Fibroblast of mammary gland (primary cell): ENCODE results near the gene TNNI2.

Experiments
- DNase-seq: peaks from one replicate; pipeline ENCODE4 v3.0.0-alpha.2; 2010; ENCODE audit warnings: low read depth
- H3K4me3 ChIP-seq: 2 replicates; pipeline ENCODE4 v1.5.1; 2011; ENCODE audit warnings: low read depth, mild to moderate bottlenecking, low read length, moderate library complexity; ENCODE audit not compliant: control insufficient read depth
- TF ChIP-seq, protein P1 (sequence below): conservative IDR thresholded peaks from 2 replicates; pipeline ENCODE4 v1.5.1; 2011; ENCODE audit warnings: low read depth, low read length, inconsistent platforms; ENCODE audit not compliant: control insufficient read depth, insufficient read depth

TNNI2 gene

DNA sequence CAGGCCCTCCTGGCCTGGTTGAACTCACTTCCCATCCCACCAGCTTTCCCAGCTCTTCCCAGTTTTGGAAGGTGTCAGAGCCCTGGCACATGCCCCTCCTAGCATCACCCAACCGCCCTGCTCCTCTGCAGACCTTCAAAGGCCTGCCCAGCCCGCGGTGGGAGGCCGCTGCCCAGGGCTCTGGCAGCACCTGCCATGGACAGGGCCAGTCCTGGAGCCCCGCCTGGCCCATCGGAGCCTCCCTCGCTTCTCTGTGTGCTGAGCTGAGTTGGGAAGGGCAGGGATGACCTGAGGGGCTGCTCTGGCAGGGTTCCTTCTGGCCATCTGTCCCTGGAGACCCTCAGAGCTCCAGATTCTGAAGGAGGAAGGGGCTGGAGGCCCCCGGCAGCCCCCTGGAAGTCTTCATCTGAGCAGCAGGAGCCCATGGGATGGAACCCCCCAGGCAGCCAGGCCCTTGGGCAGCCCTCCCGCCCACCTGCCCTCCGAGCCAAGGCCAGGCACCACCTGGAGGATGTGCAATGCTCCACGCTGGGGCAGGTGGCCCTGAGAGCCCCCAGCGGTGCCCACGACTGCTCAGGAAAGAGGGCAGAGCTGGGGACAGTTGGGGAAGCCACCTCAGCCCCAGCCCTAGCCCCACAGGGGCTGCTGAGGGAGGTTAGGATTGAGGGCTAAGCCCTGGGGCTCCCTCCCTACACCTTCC, 17.7 kb downstream of the TNNI2 start:
- TF ChIP-seq, protein P1, sequence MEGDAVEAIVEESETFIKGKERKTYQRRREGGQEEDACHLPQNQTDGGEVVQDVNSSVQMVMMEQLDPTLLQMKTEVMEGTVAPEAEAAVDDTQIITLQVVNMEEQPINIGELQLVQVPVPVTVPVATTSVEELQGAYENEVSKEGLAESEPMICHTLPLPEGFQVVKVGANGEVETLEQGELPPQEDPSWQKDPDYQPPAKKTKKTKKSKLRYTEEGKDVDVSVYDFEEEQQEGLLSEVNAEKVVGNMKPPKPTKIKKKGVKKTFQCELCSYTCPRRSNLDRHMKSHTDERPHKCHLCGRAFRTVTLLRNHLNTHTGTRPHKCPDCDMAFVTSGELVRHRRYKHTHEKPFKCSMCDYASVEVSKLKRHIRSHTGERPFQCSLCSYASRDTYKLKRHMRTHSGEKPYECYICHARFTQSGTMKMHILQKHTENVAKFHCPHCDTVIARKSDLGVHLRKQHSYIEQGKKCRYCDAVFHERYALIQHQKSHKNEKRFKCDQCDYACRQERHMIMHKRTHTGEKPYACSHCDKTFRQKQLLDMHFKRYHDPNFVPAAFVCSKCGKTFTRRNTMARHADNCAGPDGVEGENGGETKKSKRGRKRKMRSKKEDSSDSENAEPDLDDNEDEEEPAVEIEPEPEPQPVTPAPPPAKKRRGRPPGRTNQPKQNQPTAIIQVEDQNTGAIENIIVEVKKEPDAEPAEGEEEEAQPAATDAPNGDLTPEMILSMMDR = no peak
- no peak overlapping the region for H3K4me3 ChIP-seq
- no peak for DNase-seq

DNA sequence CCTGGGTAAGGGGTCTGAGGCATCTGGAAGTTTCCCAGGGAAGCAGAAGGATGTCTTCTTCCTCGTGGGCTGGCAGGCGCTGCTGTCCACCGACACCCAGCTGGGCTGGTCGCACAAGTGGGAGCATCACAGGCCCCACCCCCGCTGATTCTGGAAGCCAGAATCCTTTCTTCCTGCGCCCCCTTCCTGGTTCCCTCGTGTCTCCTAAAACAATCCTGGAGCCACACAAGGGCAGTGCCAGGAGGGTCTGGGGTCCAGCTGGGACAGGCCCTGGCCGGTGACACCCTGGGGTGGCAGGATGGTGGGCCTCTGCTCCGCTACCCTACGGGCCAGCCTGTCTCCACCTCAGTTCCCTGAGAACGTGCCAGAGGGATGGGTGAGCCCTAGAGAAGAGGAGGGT, 18.3 kb downstream of the TNNI2 start:
- DNase-seq = no peak
- H3K4me3 ChIP-seq = no peak overlapping the region
- TF ChIP-seq, protein P1 = no peak

DNA sequence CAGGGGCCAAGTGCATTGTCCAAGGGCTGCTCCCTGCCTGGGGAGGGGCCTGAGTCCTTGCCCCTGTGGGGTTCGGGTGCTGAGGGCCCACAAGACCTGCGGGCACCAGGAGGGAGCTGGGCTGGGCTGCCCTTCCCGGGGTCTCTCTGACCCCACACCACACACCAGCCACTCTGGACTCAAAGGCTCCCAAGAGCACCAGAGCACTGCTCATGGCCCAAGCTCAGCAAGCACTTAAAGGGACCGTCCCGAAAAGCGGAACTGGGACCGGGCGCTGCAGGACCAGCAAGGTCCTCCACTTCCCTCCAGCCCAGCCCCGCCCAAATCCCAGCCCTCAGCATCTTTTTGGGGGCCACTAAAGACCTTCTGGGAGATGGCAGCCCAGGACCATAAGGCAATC, 19.4 kb downstream of the TNNI2 start:
- TF ChIP-seq, protein P1 = no peak
- DNase-seq = no peak
- no peak overlapping the region for H3K4me3 ChIP-seq

DNA sequence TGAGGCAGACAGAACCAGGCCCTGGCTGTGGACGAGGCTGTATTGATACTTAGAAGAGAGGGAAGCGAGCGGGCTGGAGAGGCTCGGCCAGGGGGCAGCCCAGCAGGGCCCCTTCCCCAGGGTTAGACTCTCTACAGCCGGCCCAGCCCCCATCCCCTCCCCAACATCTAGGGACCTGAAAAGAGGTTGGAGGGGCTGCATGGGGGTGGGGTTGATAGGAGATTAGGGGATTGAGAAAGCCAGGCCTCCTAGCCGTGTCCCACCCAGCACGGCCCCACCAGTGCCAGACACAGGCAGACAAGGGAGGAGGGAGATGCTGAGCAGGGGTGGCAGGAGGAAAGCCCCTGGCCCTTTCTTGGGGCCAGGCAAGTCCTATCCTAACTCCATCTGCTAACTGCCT, 19.8 kb downstream of the TNNI2 start:
- TF ChIP-seq, protein P1 = no peak
- DNase-seq = no peak
- H3K4me3 ChIP-seq = no peak overlapping the region

DNA sequence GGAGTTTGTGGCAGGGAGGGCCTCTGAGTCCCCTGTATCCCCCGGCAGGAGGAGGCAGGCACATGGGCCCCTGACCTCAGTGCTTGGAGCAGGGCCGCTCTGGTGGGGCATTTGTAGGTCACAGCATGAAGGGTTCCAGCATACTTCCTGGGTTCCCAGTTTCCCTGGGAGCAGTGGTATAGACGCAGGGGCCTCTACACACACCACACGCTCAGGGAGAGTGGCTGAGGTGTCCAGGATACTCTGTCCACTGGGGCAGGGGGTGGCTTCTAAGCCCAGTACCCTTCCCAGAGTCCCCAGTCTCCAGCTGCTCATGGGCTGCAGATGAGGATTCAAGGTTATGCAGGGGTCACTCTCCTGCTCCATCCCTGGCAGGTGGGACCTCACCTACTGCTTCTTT, 20.2 kb downstream of the TNNI2 start:
- no peak for DNase-seq
- TF ChIP-seq, protein P1 = no peak
- H3K4me3 ChIP-seq = no peak overlapping the region

DNA sequence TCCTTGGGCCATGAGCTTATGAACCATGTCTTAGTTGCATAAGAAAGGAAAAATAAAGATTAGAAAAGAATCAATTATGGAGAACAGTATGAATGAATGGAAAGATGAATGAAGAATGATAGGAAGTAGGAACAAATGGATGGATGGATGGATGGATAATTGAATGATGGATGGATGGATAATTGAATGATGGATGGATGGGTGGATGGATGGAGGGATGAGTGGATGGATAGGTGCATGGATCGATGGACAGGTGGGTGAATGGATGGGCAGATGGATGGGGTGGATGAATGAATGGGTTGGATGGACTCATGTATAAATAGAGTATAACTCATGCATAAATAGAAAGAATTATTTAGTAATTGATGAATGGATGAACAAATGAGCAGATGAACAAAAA, 21.3 kb downstream of the TNNI2 start:
- no peak for DNase-seq
- H3K4me3 ChIP-seq = no peak overlapping the region
- TF ChIP-seq, protein P1 = no peak
